Gastrocnemius medialis (tissue), 4 donors: Measurements from ENCODE around the gene SHB.

Source experiments
- CTCF ChIP-seq, 5 experiments: fragments of 450-650 bp in 3 of 5; fragments of 200-600 bp in 2 of 5; sonication (generic) in 2 of 5; IDR thresholded peaks in 4 of 5; conservative IDR thresholded peaks in 1 of 5; 1 replicate in 4 of 5; 2 replicates in 1 of 5; pipeline ENCODE4 v1.5.1; 2016 to 2019; ENCODE audit warnings: antibody characterized with exemption in 5 of 5, mild to moderate bottlenecking in 3 of 5, moderate library complexity in 3 of 5
- POLR2A ChIP-seq, 2 donors: fragments of 450-650 bp; IDR thresholded peaks; one replicate each; pipeline ENCODE4 v1.6.1; 2017; ENCODE audit warnings: antibody characterized with exemption in 2 of 2, mild to moderate bottlenecking in 2 of 2, moderate library complexity in 2 of 2

DNA sequence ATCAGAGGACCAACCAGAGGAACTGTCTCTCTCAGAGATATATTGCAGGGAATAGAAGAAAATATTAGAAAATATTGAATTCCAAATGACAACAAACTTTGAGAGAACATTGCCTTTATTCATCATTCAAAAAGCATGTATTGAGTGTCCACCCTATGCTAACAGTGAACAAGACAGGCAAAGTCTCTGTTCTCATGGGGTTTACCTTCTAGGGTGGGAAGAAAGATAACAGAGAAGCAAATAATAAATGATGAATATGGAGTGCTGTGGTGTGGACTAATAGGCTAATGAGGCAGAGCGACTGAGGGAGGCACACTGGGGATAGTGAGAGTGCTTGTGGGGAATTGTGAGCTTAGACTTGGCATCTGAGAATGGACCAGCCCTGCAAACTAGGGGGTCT, 43.4 kb upstream of the SHB start:
- TF ChIP-seq CTCF (IDR thresholded peaks at IDR 0.05 in 4 of 5, conservative IDR thresholded peaks at IDR 0.05 in 1 of 5), result no peak
- TF ChIP-seq POLR2A (IDR thresholded peaks at IDR 0.05), result no peak
